Measurements from ENCODE around the gene FAM76A. TPM values are rescaled to one million over a fixed set of nuclear protein-coding genes. Genes with fewer than 3 reads are reported as not detected.
A peak's percentile ranks its signal among the peaks of the same experiment; 100 is the strongest.

Gene FAM76A
- total RNA-seq, 1 donor from 2014 or later: 4.4 TPM

DNA sequence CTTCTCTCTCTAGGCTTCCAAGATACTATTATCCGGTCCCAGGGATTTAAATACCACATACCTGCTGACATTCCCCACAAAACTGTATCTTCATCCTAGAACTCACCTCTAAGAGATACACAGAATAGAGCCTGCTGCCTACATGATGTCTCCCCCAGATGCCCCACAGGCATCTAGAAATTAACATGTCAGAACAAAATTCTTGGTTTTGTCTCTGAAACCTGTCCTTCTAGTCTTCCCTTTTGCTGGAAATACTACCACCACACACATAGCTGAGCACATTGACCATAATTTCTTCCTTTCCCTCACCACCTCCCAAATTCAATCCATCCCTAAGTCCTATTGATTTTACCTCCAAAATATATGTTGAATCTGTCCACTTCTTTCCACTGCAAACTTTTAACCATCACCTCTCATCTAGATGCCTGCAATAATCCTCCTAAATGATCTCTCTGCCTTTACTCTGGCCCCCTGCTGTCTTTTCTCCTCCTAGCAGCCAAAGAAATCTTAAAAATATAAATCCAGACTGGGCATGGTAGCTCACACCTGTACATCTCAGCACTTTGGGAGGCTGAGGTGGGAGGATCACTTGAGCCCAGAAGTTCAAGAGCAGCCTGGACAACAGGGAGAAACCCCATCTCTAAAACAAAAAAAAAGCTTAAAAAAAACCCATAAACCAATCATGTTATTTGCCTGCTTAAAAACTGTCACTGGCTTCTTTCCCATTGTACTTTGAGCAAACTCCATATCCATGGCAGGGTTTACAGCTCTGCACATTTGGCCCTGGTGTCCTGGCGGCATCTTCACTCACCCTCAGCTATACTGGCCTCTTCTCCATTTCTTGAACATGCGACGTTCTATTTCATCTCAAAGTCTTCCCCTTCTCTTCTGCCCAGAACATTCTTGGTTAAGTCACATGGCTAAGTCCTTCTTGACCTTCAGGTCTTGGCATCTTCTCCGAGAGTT, 6.2 kb upstream of the FAM76A start:
- peak; percentile 89 for ATAC-seq
- no peak for DNase-seq (ENCODE audit: low spot score)

DNA sequence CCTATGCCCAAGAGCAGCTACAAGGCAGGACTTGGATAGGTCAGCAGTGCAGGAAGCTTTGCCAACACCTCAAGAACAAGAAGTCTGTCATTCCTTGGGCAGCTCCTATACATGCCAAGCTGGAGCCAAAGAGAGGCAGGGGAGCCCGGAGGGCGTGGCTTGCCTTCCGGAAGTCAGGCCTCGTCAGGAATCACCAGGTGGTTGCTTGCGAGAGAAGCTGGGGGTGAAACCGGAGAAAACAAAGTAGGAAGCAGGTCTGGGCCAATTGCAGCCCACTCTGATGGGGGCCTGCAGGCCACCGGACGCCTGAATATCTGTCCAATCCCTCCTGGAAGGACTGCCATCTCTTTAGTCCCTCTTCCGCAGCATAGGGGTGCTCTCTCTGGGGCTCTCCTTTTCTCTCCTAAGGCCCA, 794 bp upstream of the FAM76A start:
- no peak for ATAC-seq
- DNase-seq (ENCODE audit: low spot score): peak; percentile 51

DNA sequence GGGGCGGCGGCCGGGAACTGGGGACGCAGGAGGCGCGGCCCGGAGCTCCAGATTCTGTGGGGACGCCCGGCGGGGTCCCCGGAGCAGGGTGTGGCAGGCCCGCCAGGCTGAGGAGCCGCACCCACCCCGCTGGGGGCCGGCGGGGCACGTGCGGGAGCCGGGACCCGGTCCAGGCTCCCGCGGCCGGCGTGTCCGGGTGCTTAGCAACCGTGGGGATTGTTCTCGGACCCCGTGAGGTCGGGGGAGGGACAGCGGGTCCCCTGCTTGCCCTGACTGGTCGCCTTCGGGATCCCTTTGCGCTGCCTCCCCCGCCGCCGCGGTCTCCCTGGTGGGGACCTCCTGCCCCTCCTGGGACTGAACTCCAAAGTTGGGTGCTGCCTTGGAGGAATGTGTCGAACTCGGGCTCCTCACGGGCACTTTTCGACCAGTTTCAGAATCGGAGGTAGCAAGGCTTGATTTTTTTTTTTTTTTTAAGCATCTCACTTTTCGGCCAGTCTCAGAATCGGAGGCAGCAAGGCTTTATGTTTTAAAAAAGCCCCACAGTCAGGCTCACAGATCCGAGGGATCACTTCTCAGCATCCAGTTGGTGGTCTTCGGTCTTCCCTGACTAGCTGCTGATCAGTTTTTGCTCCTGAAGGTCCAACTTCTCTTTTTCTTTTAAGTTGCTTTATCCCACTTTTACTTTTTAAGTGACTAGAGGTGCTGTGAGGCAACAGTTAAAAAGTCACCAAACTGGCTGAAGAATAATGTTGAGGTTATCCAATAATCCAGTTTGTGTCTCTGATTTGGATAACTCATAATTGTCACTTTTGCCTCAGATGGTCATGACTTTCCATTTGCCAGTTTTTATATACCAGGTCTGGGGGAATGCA, 648 bp downstream of the FAM76A start:
- DNase-seq (ENCODE audit: low spot score) (peak; percentile 62), ATAC-seq (peak; percentile 26)

DNA sequence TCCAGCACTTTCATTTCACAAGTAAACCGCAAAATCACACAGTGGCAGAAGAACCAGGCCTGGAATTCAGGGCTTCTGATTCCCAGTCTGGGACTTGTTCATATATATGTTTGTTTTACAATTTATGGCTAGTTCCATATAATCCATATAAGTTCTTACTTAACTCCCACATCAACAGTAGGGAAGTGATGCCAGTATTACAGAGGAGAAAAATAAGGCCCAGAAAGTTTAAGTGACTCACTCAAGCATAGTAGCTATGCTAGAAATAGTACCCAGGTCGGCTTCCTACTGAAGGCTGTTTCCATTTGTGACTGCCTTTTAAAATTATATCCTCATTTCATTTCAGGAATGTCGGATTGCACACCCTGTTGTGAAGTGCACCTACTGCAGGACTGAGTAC, 1.4 kb downstream of the FAM76A start:
- no peak for ATAC-seq

DNA sequence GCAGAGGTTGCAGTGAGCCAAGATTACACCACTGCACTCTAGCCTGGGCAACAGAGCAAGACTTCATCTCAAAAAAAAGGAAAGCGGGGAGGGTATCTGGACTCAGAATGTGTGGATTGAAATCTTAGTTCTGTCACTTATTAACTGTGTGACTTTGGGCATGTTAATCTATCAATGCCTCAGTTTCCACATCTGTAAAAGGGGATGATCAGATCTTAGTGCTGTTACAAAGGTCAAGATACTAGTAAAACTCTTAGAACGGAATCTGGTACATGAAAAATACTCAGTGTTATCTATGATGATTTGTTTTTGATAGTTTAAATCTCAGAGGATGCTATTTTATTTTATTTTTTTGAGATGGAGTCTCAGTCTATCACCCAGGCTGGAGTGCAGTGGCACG, 10.5 kb downstream of the FAM76A start:
- no peak for DNase-seq (ENCODE audit: low spot score)
- ATAC-seq: no peak

More for the DNA sequence above, 1.4 kb downstream of the FAM76A start:
- DNase-seq (ENCODE audit: low spot score): no peak

DNA sequence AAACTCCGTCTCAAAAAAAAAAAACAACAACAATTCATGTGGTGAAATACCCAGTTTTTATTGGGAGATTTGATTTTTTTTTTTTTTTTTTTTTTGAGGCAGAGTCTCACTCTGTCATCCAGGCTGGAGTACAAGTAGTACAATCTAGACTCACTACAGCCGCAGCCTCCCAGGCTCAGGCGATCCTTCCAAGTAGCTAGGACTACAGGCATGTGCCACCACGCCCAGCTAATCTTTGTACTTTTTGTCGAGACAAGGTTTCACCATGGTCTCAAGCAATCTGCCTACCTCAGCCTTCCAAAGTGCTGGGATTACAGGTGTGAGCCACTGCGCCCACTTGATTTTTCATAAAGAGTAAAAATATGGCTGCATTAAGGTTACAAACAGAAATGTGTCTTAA, 15.4 kb downstream of the FAM76A start:
- ATAC-seq (no peak), DNase-seq (ENCODE audit: low spot score) (no peak)

GRCh38 chr1:27744556-27744955, 18.8 kb downstream of the FAM76A start:
- ATAC-seq: no peak
- DNase-seq (ENCODE audit: low spot score): no peak

DNA sequence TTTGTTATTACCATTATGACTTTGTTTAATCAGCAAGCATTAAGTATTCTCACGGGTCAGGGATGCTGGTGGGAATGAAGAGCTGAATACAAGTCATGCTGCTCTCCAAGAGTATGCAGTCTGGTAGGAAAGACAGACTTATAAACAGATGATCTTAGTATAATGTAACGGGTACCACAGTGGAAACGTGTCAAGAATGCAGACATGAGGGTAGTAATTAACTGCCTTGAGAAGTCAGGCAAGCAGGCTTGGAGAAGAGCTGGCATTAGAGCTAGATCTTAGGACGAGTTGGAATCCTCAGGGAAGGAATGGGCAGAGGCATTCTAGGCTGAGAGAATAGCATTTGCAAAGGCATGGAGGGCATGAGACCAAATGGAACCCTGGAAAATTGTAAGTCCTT, 19.7 kb downstream of the FAM76A start:
- ATAC-seq (no peak), DNase-seq (ENCODE audit: low spot score) (no peak)

DNA sequence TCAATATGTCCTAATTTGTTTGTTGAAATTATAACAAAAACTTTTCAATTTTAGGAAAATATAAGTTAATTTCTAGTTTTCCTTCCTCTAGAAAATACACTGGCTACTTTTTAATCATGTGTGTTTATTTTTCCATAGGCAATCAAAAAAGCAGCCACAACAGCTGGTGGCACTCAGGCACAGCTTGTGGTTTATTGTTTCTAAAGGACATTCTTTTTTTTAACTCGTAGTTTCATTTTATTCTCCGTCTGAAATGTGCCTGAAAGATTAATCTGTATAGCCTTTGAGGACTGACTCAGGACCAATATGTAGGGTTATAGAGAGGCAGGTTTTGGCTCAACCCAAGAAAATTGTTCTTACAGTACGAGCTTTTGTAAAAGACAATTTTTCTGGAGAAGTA, 26.6 kb downstream of the FAM76A start:
- DNase-seq (ENCODE audit: low spot score) (no peak), ATAC-seq (no peak)

- DNase-seq (ENCODE audit: low spot score): no peak
- no peak for ATAC-seq
Observed at GRCh38 chr1:27755286-27755685, 29.5 kb downstream of the FAM76A start.

DNA sequence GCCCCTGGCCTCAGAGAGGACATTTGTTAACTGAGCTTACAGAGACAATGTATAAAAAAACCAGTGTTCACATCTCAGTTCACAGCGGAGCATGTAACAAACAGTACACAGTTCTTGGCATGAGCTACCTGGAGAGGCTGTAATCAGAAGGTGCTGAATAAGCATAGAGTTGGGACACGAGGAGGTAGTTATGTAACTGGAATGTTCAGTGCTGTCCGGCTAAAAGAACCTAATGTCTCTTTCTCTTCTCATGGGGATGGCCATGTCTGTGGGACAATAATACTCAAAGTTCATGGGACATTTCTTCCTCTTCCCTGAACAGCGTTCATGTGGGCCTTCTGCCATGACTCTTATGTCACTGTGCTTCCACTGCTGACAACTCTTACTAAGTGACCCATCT, 30.1 kb downstream of the FAM76A start:
- DNase-seq (ENCODE audit: low spot score) (peak; percentile 55), ATAC-seq (peak; percentile 98)

GRCh38 chr1:27759236-27759635, 33.5 kb downstream of the FAM76A start:
- no peak for DNase-seq (ENCODE audit: low spot score)
- ATAC-seq: no peak

DNA sequence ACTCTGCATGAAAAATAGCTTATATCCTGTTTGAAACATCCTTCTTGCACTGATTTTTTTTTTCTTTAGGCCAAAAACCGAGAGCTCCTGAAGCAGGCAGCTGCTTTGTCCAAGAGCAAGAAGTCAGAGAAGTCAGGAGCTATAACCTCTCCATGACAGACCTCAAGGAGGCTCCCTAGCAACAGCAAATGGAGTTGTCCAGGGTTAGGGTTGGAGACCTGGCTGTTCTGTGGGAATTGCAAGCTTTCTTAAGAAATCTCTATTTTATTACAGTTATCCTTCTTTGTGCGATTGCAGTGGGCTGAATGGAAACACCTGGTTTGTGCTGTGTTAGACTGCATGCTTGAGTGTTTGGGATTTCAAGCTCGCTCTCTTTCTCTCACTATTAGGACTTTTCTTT, 34.7 kb downstream of the FAM76A start:
- ATAC-seq: no peak

DNA sequence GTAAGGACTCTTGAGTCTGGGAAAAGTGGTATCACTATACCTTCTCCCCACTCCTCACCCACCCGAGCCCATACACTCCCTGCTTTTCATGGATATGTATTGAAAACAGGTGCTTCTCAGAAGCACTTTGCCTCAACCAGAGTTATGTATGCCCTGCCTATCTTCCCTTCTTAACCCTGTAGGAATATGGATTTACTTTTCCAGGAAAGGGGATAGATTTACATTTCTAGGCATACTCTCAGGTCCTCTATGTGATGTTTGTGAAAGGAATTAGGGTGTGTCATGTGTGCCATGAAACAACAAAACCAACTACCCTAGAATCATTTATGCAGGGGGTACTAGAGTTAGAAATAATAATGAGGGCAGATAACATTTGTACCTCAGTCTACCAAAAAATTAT, 36.3 kb downstream of the FAM76A start:
- ATAC-seq: no peak

More for the DNA sequence above, 34.7 kb downstream of the FAM76A start:
- DNase-seq (ENCODE audit: low spot score): no peak

GRCh38 chr1:27763358-27763757, 37.6 kb downstream of the FAM76A start:
- DNase-seq (ENCODE audit: low spot score) (no peak), ATAC-seq (no peak)

More for the DNA sequence above, 36.3 kb downstream of the FAM76A start:
- no peak for DNase-seq (ENCODE audit: low spot score)

DNA sequence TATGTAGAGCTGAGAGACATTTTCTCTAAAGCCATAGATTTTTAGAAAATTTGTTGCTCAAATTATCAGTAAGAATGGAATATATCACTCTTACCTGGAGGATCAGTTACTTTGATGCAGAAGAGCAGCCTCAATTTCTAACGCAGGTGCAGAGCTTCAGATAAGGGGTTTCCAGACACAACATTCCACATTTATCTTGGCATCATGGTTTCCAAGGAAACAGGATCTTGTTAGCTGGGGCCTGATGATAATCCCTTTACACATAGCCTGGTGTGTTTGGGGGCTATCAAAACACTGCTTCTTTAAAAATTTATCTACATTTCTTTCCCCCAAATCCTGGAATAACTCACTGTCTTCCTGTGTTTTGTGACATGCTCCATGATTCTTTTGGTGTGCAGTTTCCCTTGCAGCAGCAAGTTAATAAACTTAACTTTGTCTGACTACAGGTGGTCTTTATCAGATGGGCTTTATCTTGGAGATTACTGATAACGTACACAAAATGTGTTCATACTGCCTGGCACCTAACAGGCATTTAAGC, 44.6 kb downstream of the FAM76A start:
- DNase-seq (ENCODE audit: low spot score) (no peak), ATAC-seq (no peak)

DNA sequence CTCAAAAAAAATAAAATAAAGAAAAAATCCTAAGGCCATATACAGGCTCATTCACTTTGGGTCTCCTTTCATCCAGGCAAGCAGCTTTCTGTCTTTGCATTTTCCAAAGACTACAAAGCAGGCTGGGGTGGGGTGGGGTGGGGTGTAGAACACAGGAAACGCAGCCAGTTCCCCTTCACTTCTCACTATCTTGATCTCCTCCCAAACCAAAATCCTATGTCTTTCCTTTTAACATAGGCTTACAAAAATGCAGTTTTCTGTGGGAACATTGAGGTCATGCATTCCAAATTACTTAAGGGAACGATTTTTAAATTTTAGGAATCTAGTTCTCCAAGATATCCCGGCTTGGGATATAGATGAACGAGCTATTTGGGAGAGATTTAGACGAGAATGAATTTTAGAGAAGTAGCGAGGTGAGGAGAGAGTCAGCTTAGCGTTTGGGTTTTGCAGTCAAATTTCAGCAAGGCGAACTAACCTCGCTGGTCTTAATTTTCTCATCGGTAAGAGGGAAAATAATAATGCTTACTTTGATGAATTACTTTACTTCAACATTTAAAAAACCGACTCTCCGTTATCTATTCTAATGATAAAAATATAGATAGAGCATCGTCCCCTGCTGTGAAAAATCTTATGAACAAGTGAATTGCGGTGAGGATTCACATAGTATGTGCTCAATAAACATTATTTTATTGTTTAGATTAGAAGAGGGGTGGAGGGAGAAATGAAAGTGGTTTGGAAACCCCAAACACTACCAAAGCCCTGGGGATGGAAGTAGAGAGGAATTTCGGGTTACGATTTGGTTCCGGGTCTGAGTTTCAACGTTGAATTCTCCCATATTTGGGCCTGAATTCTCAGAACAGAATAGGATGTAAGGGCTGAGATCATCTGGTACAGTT, 46.5 kb downstream of the FAM76A start:
- ATAC-seq: no peak
- no peak for DNase-seq (ENCODE audit: low spot score)

DNA sequence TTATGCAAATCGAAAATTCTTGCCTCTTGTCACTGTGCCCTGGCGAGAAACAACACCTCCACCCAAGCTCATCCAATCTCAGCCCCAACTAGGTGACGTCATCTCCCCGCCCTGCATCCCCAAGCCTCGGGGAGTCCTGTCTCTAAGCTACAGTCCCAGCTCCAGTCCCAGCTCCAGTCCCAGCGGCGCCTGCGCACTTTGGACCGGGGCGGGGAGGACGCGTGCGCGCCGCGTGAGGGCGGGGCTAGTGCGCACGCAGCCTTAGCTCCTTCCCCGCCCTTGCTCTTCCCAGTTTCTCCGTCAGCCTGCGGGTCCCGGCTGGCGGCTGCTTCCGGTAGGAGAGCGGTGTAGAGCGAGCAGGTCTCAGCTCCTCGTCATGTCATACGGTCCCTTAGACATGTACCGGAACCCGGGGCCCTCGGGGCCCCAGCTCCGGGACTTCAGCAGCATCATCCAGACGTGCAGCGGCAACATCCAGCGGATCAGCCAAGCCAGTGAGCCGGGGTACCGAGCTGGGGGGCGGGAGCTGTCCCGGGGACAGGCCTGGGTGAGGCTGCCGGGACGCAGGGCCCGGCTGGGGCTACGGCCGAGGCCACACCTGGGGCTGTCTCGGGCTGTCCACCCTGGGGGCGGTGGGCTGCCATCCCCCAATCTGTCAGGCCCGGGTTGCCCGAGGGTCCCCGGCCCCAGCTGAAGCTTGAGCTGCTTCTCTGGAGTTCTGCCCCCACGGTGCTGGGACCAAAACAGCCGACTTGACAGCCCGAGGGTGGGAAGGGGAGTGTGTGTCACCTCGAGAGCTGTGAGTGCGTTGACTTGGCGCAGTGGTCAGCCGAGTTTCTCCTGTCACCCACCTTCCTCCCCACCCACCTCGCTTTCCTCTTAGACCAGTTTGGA, 47.4 kb downstream of the FAM76A start, which contains the start of gene STX12:
TSS of gene STX12 (plus strand) at position 288 of the 894 bp plus-strand sequence. CDS start at position 377, 89 bp downstream.
- ATAC-seq (peak; percentile 98), DNase-seq (ENCODE audit: low spot score) (peak; percentile 99)

GRCh38 chr1:27773826-27774445, 48.2 kb downstream of the FAM76A start:
- DNase-seq (ENCODE audit: low spot score): no peak
- peak; percentile 7 for ATAC-seq

Measured in left lobe of liver (tissue), 2 donors.